ENCODE data around the gene IGFBP6.

IGFBP6 gene

GRCh38 chr12:53113136-53113705 lies 15.8 kb downstream of the IGFBP6 start:
- no peaks in the 10 kb centered on the region for H3F3A ChIP-seq (ENCODE audit: insufficient read depth, low read length)
- no peaks in the 10 kb centered on the region for H3K36me3 ChIP-seq (replicated peaks; ENCODE audit: insufficient read depth, low read length)
- H2AFZ ChIP-seq (ENCODE audit: low read length): no peak overlapping the region
- no peaks in the 10 kb centered on the region for H4K20me1 ChIP-seq (ENCODE audit: insufficient read depth, low read length)
- no peaks in the 10 kb centered on the region for H3K27me3 ChIP-seq (replicated peaks; ENCODE audit: insufficient read depth, low read length)
- H3K4me3 ChIP-seq (ENCODE audit: low read length): no peak overlapping the region
- H3K27ac ChIP-seq (ENCODE audit: low read length): no peak overlapping the region
- H3K4me1 ChIP-seq (ENCODE audit: low read length): no peaks in the 10 kb centered on the region
- no peaks in the 10 kb centered on the region for H3K9me3 ChIP-seq (replicated peaks; ENCODE audit: insufficient read depth, low read length)
- H3K4me2 ChIP-seq (ENCODE audit: low read depth, low read length): no peak overlapping the region
- no peak overlapping the region for H3K9ac ChIP-seq (ENCODE audit: low read length)
- no peak for DNase-seq
- H3K79me2 ChIP-seq (ENCODE audit: low read length): no peaks in the 10 kb centered on the region
- TF ChIP-seq CTCF (IDR thresholded peaks at IDR 0.05; ENCODE audit: low read length) (no peak), EZH2phosphoT487 (IDR thresholded peaks at IDR 0.05; ENCODE audit: low read length) (no peak), EZH2 (optimal IDR thresholded peaks at IDR 0.05; ENCODE audit: low read depth, low read length) (no peak)
- no peaks in the 10 kb centered on the region for H3K9me2 ChIP-seq (replicated peaks; ENCODE audit: insufficient read depth, low read length)

- Histone ChIP-seq H3K9me3 (replicated peaks; ENCODE audit: insufficient read depth, low read length) (no peaks in the 10 kb centered on the region), H3K79me2 (ENCODE audit: low read length) (no peaks in the 10 kb centered on the region), H3F3A (ENCODE audit: insufficient read depth, low read length) (no peaks in the 10 kb centered on the region), H3K4me1 (ENCODE audit: low read length) (no peaks in the 10 kb centered on the region), H4K20me1 (ENCODE audit: insufficient read depth, low read length) (no peaks in the 10 kb centered on the region), H3K4me2 (ENCODE audit: low read depth, low read length) (no peak overlapping the region), H2AFZ (ENCODE audit: low read length) (no peak overlapping the region), H3K4me3 (ENCODE audit: low read length) (no peak overlapping the region), H3K27ac (ENCODE audit: low read length) (no peak overlapping the region), H3K9ac (ENCODE audit: low read length) (no peak overlapping the region), H3K9me2 (replicated peaks; ENCODE audit: insufficient read depth, low read length) (no peaks in the 10 kb centered on the region), H3K36me3 (replicated peaks; ENCODE audit: insufficient read depth, low read length) (no peaks in the 10 kb centered on the region), H3K27me3 (replicated peaks; ENCODE audit: insufficient read depth, low read length) (no peaks in the 10 kb centered on the region)
- no peak for DNase-seq
- TF ChIP-seq EZH2 (optimal IDR thresholded peaks at IDR 0.05; ENCODE audit: low read depth, low read length): no peak
- no peak for TF ChIP-seq EZH2phosphoT487 (IDR thresholded peaks at IDR 0.05; ENCODE audit: low read length)
- no peak for TF ChIP-seq CTCF (IDR thresholded peaks at IDR 0.05; ENCODE audit: low read length)
Observed at GRCh38 chr12:53113951-53114350, 16.5 kb downstream of the IGFBP6 start.

GRCh38 chr12:53115112-53115890 lies 17.8 kb downstream of the IGFBP6 start:
- Histone ChIP-seq H3F3A (ENCODE audit: insufficient read depth, low read length) (no peaks in the 10 kb centered on the region), H3K4me3 (ENCODE audit: low read length) (no peak overlapping the region), H2AFZ (ENCODE audit: low read length) (no peak overlapping the region), H3K27me3 (replicated peaks; ENCODE audit: insufficient read depth, low read length) (no peaks in the 10 kb centered on the region), H3K4me1 (ENCODE audit: low read length) (no peaks in the 10 kb centered on the region), H3K4me2 (ENCODE audit: low read depth, low read length) (no peak overlapping the region), H3K36me3 (replicated peaks; ENCODE audit: insufficient read depth, low read length) (no peaks in the 10 kb centered on the region), H3K9me3 (replicated peaks; ENCODE audit: insufficient read depth, low read length) (no peaks in the 10 kb centered on the region), H3K9ac (ENCODE audit: low read length) (no peak overlapping the region), H3K27ac (ENCODE audit: low read length) (no peak overlapping the region), H3K9me2 (replicated peaks; ENCODE audit: insufficient read depth, low read length) (no peaks in the 10 kb centered on the region), H4K20me1 (ENCODE audit: insufficient read depth, low read length) (no peaks in the 10 kb centered on the region), H3K79me2 (ENCODE audit: low read length) (no peaks in the 10 kb centered on the region)
- no peak for DNase-seq
- TF ChIP-seq CTCF (IDR thresholded peaks at IDR 0.05; ENCODE audit: low read length) (no peak), EZH2 (optimal IDR thresholded peaks at IDR 0.05; ENCODE audit: low read depth, low read length) (no peak), EZH2phosphoT487 (IDR thresholded peaks at IDR 0.05; ENCODE audit: low read length) (no peak)
